HG02571 (cell line): ENCODE measurements around the gene PARL.

Experiments used
- ATAC-seq: cut with Tn5 transposase; IDR thresholded peaks from one replicate; pipeline ENCODE4 v1.9.1; 2021; ENCODE audit warnings: mild to moderate bottlenecking, moderate library complexity; ENCODE audit not compliant: unreplicated experiment

Gene PARL

DNA sequence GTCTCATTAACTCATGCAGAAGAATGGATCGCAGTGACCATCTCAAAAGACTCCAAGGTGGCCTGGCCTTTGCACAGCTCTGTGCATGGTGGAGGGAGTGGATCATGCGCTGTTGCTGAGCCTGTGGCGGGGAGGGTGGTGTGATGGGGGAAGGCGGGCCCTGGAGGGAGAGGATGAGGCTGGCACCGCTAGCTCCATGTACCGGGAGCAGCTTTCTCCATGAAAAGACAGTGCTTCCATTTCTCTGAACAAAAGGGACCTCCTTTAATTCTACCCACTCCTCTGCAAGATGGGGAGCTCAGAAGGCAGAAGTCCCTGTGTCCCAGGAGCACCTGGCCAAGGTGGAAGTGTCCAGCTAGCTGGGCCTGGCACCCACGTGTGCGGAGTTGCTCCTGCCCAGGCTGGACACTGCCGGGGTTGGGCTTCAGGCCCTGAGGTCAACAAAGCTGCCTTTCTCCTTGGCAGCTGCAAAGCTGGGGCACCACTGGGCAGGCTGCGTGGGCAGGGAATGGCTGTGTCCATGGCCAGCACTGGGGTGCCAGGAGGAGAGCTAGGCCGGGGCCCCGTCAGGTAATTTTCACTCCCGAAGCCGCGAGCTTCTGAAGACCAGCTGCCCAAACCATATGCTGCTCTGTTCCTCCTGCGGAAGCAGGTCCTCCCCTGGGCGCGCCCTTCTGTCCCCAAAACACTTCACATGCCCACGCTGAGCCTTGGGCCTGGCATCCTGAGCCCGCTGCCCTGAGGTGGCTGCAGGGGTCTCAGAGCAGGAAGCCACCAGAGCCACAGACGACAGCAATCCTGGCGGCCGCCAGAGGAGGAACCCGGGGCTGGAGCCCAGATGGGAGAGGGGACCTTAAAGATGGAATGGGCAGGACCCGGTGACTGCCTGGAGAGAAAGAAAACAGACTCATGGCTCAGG is 65.7 kb downstream of the PARL start:
- no peak for ATAC-seq

DNA sequence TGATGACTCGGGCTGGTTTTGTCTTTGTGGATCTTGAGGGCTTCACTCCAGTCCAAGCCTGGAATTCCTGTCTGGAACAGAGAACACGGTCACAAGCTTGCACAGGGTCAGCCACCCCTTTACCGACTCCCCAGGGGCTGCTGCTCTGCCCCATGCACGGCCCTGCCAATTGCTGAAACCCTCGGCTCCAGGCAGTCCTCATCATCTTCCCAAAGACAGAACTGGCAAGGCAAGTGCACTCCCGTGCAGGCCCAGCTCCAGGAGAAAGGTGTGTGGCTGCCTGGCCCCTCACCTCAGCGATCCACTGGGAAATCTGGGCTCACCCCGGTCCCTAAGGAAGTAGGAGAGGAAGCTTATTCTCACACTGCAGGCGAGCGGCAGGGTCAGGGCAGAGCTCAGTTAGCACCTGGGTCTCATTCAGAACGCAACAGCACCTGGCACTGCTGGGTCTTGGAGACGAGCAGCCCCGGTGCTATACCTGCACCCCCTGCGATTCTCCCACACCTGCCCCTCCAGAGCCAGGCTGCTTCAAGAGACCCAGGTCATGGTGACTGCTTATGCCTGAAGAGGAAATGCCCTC is 66.5 kb downstream of the PARL start:
- ATAC-seq, result no peak

DNA sequence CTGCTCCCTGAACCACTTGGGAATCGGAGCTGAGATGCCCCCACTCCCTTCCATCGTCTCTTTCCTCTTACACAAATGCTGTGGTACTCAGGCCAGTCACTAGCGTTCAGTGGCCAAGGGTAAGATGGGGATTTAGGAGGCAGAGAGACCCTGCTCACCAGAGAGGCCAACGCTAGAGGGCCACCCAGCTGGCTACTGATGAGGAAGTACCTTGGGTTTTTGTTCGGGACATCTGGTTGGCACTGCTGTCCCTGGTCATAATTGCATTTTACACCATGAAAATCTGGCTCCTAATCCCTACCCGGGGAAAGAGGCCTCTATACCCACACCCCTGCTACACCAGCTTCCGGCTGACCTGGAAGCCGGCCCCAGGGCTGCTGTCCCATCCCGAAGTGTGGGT is 67.0 kb downstream of the PARL start:
- ATAC-seq, result no peak

DNA sequence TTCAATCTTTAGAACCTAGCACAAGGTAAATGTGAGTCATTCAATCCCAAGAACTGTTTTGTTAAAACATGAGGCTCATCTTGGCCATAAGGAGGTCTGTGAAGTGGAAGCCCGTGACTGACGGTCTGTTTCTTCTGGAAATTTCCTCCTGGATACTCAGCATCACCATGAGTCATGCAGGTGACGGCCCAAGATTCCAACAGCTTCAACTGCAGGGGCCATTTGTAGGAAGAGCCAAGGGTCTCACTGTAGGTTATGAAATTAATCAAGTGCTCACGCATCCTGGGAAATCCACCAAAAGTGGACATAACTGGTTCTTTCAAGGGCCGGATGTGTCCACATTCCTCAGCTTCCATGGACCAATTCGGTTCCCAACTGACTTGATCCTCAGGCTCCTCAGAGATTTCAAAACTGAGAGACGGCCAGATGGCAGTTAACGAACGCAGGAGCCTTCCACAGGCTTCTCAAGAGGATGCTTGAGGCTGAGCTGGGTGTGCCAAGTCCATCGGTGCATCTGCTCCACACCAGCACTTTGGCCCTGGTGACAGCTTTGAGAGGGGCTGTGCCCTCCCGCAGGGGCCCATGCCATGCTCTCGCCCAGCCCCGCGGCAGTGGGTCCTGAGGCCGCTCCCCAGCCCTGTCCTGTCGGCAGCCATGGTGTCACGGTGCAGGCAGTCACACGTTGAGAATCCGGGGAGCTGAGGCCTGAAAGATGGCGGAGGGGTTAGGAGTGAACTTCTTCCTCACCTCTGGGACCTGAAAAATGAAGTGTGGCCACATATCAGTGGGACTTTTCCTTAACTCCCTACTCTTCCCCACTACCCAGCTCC is 67.8 kb downstream of the PARL start:
- no peak for ATAC-seq

DNA sequence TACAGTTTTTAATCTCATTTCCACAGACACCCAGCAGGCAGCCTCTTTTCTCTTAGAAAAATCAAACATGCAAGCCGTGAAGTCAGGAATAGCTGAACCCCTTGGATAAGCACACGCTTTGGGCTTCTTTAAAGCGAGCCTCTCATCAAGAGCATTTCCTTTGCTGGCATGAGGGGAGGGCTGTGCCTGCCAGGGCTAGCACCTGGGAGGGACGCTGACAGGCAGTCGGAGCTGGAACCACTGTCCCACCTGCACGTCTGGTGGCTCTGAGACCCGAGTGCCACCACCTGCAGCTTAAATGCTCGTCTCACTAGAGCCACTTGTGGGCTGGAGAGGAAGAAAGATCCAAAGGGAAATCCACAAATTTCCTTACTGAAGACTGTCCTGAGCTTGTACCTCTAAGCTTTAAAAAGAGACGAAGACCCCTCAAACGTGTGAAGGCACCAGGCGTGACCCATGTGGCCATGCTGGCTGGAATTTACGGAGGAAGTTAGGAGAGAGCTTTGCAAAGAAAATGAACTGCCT is 68.7 kb downstream of the PARL start:
- ATAC-seq, result no peak

DNA sequence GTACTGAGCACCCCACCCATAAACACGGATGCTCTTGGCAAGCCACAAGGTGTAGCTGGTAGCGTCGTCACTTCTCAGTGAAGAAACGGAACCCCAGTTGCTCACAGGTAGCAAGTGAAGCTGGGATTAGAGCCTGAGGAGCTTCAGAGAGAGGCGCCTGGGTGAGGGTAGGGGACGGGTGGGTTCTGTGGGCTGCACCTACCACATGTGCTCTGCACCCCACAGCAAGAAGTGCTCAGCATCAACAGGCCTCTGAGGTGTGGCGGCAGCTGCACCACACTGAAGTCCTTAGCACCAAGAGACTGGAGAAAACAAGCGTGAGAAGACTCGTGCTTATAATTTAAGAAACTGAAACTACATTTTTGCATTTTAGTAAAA is 69.1 kb downstream of the PARL start:
- no peak for ATAC-seq

DNA sequence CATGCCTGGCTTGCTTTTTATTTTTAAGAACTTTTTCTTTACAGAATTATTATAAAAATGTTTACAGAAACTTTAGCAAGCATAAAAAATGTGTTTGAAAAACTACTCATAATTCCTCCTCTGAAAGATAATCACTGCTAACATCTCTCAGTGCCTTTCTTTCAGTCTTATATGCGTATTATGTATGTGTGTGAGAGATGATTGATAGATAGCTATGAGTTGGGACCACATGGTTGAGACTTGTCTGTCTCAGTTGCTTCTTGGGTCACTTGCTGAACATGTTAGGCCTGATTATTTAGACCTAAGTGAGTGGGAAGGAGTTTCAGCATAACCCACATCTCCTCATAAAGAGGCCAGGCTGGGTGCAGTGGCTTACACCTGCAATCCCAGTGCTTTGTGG is 70.4 kb downstream of the PARL start:
- no peak for ATAC-seq

DNA sequence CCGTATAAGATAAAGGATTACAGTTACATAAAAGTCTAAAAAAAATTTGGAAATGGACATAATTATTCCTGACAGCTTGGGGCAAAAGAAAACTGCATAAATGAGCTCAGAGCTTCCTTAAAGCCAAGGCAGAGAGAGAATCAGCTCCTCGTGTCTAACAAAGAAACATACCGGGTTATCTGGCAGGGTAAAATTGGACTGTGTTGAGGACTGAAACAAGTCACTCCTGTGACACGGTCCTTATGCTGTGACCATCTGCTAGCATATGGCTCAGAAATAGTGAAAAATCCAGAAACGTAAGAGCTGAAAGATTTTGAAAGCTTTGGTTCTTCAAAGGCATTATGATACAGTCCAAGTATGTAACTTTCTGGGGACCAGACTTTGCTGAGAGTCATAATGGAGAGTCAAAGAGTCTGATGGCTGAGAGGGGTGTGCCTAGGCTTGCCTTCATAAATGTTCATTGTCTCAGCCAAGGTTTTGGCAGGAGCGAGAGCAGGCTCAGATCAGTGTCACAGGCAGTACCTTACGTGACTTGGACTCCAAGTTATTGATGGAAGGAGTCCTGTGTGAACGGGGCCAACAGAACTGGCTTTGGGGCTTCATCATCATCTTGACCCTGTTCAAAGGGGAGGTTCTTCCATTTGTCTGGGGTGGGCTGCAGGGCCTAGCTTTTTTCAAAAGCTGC is 71.8 kb downstream of the PARL start:
- no peak for ATAC-seq

DNA sequence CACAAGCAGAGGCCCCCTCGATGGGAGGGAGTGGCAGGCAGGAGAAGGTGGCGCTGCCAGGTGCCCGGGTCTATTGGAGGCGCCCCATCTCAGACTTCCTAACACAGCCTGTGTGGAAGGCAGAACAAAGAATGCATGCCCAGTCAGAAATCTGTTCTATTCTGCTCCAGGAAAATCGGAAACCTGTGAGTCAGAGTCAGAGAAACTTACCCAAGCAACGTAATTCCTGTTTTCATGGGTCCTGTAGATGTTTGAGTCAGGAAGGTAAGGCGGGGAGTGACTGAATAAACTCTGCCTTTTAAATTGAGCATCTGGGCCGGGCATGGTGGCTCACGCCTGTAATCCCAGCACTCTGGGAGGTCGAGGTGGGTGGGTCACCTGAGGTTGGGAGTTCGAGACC is 73.0 kb downstream of the PARL start:
- ATAC-seq, result no peak

DNA sequence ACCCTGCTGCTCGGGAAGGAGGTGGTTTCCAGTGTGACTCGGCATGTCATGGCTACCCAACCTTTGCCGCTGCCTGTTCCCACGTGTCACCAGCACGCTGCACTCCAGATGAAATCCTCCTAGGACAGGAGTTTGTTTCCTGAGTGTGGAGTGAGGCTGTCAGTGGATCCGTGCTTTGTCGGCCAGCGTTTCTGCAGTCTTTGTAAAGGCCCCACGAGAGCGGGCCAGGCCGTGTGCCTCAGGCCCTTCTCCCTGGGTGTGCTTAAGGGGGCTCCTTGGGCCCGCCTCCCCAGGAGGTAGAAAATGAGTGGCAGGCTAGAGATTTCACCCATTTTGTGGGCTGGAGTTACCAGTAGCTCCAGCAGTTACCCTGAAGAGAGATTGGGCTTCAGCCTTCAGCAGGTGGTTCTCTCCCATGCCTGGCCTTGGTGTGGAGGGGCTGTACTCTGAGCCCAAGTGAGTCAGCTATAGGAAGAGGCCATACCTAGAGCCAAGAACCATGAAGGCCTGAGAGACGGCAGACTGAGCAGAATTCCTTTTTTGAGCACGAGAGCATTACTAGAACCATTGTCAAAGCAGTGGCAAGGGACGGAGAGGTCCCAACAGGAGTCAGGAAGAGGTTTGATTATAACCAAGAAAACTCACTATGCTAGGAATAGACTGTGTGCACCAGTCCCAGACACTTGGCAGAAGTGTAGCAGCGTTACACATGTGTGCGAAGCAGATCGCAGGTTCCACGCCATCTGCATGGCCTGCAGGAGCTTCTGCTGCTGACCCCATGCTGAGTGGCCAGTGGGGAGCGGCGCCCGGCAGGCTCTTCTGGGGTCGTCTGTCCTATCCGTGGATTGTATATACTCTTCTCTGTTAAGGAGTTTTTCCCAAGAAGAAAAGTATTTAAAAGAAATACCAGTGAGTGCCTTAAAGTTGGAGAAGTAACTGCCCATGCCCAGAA is 73.8 kb downstream of the PARL start:
- ATAC-seq, result no peak

DNA sequence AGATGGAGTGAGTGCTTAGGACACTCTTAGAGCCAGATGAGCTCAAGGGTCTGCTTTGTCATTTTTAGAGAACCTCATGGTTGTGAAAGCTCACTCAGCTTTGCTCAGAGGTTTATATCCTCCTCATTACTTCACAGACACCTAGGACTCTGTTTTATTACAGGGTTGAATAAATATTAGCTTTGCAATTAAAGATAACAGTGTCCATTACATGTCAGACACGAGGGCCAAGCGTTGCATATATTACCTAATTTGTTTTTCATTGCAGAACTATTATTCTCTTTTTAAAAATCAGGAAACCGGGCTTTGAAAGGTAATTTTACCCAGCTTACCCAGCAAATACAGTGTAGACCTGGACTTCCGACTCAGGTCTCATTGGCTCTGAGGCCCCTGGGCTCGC is 75.4 kb downstream of the PARL start:
- no peak for ATAC-seq

DNA sequence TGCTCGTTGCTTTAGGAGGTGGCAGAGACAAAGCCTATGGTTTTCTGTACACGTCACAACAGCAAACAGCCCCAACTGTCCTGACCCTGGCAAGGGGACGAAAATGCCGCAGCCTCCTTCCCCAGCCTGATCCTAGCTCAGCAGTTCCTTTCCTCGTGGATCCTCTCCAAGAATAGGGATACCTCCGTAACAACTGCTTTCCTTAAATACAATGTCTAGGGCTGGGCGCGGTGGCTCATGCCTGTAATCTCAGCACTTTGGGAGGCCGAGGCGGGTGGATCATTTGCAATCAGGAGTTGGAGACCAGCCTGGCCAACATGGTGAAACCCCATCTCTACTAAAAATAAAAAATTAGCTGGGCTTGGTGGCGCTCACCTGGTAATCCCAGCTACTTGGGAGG is 76.3 kb downstream of the PARL start:
- no peak for ATAC-seq

DNA sequence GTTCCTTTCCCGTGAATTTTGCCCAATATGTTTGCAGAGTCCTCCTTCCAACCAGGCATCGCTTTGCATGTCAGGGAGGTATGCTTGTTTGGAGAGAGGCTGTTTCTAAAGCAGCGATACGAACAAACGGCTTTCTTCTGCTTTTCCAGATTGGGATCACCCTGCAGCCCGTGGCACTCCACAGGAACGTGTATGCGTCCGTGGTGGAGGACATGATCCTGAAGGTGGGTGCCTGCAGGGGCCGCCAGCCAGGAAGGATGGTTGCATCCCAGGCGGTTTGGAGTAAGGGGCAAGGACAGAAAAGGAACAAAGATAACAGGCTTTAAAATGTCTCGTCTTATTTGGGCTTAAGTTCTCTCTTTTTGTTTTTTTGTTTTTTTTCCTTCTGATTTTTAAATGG is 76.8 kb downstream of the PARL start:
- ATAC-seq, result no peak

DNA sequence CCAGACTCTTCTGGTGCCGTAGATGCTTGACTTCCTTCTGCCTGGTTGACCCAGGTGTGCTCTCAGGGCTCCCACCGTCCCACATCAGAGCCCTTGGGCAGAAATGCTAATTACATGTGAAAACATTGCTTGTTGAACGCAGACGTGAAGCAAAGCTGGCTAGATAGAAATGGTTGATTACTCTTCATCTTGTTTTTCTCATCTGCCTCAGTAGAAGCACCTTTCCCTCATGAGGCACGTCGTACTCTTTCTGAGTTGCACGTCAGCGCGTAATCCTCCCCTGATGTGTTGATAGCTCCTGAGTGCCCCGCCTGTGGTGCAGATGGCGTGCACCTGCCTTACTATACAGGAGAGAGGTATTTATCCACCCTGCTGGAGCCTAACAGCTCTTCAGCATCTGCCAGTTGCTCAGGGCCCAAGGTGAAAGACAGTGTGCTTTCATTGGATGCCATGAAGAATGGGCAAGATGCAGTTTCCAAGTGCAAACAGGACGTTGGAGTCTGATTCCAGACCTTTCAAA is 77.4 kb downstream of the PARL start:
- no peak for ATAC-seq

DNA sequence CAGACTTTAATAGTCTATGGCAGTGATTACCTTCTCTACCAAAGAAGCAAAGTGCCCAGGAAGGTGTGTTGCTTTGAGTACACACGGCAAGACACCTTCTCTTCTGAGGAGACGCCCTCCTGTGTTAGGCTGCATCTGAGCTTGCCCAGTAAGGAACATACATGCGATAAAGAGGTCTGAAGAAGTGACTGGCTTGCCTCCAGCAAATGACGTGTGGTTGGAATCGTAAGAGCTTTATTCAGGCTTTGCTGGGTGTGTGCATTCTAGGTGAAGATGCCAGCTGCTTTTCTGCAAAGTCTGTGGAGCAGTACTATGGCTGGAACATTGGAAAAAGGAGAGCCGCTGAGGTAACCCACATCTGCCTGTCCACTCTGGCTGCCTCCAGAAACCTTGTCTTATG is 81.7 kb downstream of the PARL start:
- ATAC-seq, result no peak

DNA sequence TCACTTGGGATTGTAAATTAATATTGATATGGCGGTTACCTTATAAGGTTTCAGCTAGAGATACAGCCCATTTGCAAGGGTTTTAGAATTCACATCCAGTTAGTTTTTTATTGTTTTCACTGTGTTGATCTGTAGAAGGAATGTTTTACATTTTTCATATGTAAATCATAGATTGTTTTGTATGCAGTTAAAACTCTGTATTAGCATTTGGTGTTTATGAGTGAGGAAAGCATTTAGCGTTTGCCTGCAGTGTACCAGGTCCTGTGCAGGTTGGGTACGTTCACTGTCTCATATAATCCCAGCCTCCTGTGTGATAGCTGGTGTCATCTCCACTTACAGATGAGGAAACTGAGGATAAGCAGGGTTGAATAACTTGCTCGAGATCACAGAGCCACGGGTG is 83.1 kb downstream of the PARL start:
- no peak for ATAC-seq

DNA sequence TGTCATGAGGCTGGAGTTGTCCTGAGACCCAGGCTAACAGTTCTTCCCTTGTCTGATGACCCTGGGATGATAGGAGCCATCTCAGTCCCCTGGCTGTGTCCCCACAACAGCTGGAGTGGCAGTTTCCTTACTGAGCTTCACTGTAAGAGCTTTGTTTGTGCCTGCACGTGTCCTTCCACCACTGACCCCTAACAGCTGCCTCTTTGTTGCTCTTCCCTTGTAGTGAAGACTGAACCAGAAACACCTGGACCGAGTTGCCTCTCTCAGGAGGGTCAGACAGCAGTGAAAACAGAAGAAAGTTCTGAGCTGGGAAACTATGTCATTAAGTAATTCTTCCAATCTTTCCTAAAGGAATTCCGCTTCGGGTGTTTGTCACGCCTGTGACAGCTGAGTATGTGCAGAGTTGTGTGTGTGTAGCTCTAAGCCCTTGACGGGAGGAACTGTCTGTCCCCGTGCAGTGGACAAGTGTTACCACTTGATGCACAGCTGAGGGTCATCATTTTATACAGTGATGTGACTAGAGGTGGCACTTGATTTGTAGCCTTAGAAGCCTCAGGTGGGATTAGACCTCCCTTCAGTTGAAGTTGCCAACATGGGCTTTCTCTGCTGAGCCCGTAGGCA is 84.3 kb downstream of the PARL start:
- ATAC-seq, result no peak

DNA sequence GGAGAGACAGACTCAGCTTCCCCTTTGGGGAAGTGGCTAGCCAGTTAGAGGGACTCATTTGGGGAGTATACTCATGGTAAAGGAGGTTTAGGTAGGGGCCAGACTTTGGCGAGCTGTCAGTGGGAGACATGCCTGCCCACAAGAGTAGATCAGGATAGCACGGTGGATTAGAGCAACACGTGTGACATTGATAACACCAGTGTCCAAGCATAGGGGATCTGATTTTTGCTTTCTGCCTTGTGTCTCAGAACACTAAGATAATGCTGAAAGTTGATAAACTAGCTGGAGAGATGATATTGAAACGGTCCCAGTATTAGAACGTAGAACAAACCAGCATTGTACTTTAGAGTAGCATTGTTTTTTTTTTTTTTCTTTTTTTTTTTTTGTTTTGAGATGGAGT is 85.2 kb downstream of the PARL start:
- ATAC-seq, result no peak

DNA sequence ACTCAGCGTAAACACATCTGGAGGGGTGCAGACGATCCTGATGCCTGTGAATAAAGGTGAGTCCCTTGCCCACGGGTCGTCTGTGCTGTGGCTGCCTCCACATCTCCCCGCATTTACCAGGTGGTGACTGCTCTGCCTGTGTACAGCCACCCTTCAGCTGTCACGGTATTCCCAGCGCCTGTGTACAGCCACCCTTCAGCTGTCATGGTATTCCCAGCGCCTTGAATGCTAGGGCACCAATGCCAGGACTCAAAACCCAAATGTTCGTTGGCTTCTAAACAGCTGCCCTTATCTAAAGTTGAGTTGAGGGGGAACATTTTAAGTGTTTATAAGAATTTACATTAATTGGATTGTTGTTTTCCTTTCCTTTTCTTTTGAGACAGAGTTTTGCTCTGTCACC is 86.7 kb downstream of the PARL start:
- ATAC-seq, result no peak
